SU-DHL-6 (cell line): ENCODE data around the gene GNS.
"Not testable (repeated sequence)": the region's sequence is repeated elsewhere in the genome, so short reads cannot be mapped to it uniquely, and the experiment has no call there.

Source experiments
- H2AFZ ChIP-seq: fragments of 200-600 bp; sonication (generic); 2 replicates; pipeline ENCODE4 v1.6.1; 2014; ENCODE audit warnings: low read depth, mild to moderate bottlenecking, moderate library complexity, mixed read lengths, antibody characterized with exemption, low read length; ENCODE audit not compliant: severe bottlenecking
- H3F3A ChIP-seq: fragments of 200-600 bp; shearing (Covaris generic); 2 replicates; pipeline ENCODE4 v1.6.0; 2016; ENCODE audit warnings: antibody characterized with exemption, mild to moderate bottlenecking; ENCODE audit not compliant: insufficient read depth
- H3K27ac ChIP-seq: fragments of 200-600 bp; sonication (generic); 2 replicates; pipeline ENCODE4 v1.5.1; 2016; ENCODE audit warnings: low read depth, mild to moderate bottlenecking, low read length, moderate library complexity, mixed read lengths
- H3K27me3 ChIP-seq: fragments of 200-600 bp; sonication (generic), shearing (Covaris generic); 2 replicates; pipeline ENCODE4 v1.6.0; 2014; ENCODE audit warnings: mild to moderate bottlenecking, low read length
- H3K36me3 ChIP-seq: fragments of 200-600 bp; sonication (generic); 2 replicates; pipeline ENCODE4 v1.6.1; 2014; ENCODE audit warnings: mild to moderate bottlenecking, low read length, mixed read lengths
- H3K4me2 ChIP-seq: fragments of 300-600, 200-600 bp; shearing (Covaris generic), sonication (generic); 2 replicates; pipeline ENCODE4 v1.6.0; 2014; ENCODE audit warnings: low read length, low read depth, mild to moderate bottlenecking; ENCODE audit not compliant: poor library complexity, severe bottlenecking
- H3K4me3 ChIP-seq: fragments of 200-600 bp; sonication (generic); 2 replicates; pipeline ENCODE4 v1.5.1; 2014; ENCODE audit warnings: antibody characterized with exemption, low read length, mild to moderate bottlenecking, mixed read lengths; ENCODE audit not compliant: insufficient read depth, poor library complexity, severe bottlenecking
- H3K79me2 ChIP-seq: fragments of 200-600 bp; sonication (generic); 2 replicates; pipeline ENCODE4 v1.6.1; 2014; ENCODE audit warnings: mild to moderate bottlenecking, low read length, moderate library complexity; ENCODE audit not compliant: insufficient read depth
- H3K9ac ChIP-seq: fragments of 200-600 bp; sonication (generic); 2 replicates; pipeline ENCODE4 v1.7.0; 2014; ENCODE audit warnings: mild to moderate bottlenecking, low read length
- H3K9me2 ChIP-seq: fragments of 200-600 bp; sonication (generic); replicated peaks from 2 replicates; pipeline ENCODE4 v1.6.1; 2014; ENCODE audit warnings: low read length; ENCODE audit not compliant: insufficient read depth
- H3K9me3 ChIP-seq: fragments of 200-600 bp; sonication (generic); 2 replicates; pipeline ENCODE4 v1.6.1; 2014; ENCODE audit warnings: low read length, mixed read lengths; ENCODE audit not compliant: insufficient read depth
- H4K20me1 ChIP-seq: fragments of 200-600 bp; sonication (generic); 2 replicates; pipeline ENCODE4 v1.6.1; 2014; ENCODE audit warnings: low read depth, mild to moderate bottlenecking, antibody characterized with exemption, low read length, moderate library complexity, mixed read lengths
- EZH2phosphoT487 ChIP-seq: fragments of 200-600 bp; sonication (generic), shearing (Covaris generic); conservative IDR thresholded peaks from 2 replicates; pipeline ENCODE4 v1.6.1; 2018; ENCODE audit warnings: mild to moderate bottlenecking, antibody characterized with exemption, low read length, moderate library complexity, mixed read lengths
- TF ChIP-seq, protein P1 (sequence below): fragments of 200-600 bp; sonication (generic); IDR thresholded peaks from one replicate; pipeline ENCODE4 v1.5.1; 2017; ENCODE audit warnings: antibody characterized with exemption, mild to moderate bottlenecking, low read length, moderate library complexity; ENCODE audit not compliant: insufficient read depth, poor library complexity, severe bottlenecking

The GNS gene

GRCh38 chr12:64780132-64780530, 20.9 kb upstream of the GNS start:
- H3K4me3 ChIP-seq = peak overlapping the region; percentile 53
- TF ChIP-seq, protein P1, sequence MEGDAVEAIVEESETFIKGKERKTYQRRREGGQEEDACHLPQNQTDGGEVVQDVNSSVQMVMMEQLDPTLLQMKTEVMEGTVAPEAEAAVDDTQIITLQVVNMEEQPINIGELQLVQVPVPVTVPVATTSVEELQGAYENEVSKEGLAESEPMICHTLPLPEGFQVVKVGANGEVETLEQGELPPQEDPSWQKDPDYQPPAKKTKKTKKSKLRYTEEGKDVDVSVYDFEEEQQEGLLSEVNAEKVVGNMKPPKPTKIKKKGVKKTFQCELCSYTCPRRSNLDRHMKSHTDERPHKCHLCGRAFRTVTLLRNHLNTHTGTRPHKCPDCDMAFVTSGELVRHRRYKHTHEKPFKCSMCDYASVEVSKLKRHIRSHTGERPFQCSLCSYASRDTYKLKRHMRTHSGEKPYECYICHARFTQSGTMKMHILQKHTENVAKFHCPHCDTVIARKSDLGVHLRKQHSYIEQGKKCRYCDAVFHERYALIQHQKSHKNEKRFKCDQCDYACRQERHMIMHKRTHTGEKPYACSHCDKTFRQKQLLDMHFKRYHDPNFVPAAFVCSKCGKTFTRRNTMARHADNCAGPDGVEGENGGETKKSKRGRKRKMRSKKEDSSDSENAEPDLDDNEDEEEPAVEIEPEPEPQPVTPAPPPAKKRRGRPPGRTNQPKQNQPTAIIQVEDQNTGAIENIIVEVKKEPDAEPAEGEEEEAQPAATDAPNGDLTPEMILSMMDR = no peak
- TF ChIP-seq EZH2phosphoT487 = no peak

GRCh38 chr12:64779354-64779974, 20.3 kb upstream of the GNS start:
- Histone ChIP-seq H3K79me2 (no peaks in the 10 kb centered on the region), H3F3A (peaks cover 10% of the 10 kb centered on the region; the same call in 1 of the 2 replicates), H3K27me3 (no peaks in the 10 kb centered on the region), H3K9me2 (no peaks in the 10 kb centered on the region), H3K27ac (no peak overlapping the region), H3K9me3 (no peaks in the 10 kb centered on the region; the same call in 1 of the 2 replicates), H4K20me1 (no peaks in the 10 kb centered on the region), H3K36me3 (no peaks in the 10 kb centered on the region), H2AFZ (no peak overlapping the region), H3K4me3 (no peak overlapping the region), H3K4me2 (no peak overlapping the region), H3K9ac (no peak overlapping the region)
- TF ChIP-seq EZH2phosphoT487 = no peak
- TF ChIP-seq, protein P1 = no peak

More at GRCh38 chr12:64780132-64780530, 20.9 kb upstream of the GNS start:
- Histone ChIP-seq H3K27ac (no peak overlapping the region), H4K20me1 (no peaks in the 10 kb centered on the region), H3K27me3 (no peaks in the 10 kb centered on the region), H3K9me2 (no peaks in the 10 kb centered on the region), H3K9ac (peak overlapping the region; percentile 53), H3K79me2 (no peaks in the 10 kb centered on the region), H3K36me3 (no peaks in the 10 kb centered on the region), H2AFZ (peak overlapping the region; percentile 65), H3F3A (peaks cover 10% of the 10 kb centered on the region; the same call in 1 of the 2 replicates), H3K4me2 (peak overlapping the region; percentile 50), H3K9me3 (no peaks in the 10 kb centered on the region; the same call in 1 of the 2 replicates)

- H3K9me2 ChIP-seq, H3K4me2 ChIP-seq, H3K9ac ChIP-seq, H3K36me3 ChIP-seq, H4K20me1 ChIP-seq, H3K27me3 ChIP-seq, H3K4me3 ChIP-seq, H2AFZ ChIP-seq, H3K27ac ChIP-seq, H3K79me2 ChIP-seq, H3F3A ChIP-seq, H3K9me3 ChIP-seq: not testable (repeated sequence)
These were observed 16.0 kb upstream of the GNS start for GRCh38 chr12:64775147-64775736.

GRCh38 chr12:64773386-64773785, 14.2 kb upstream of the GNS start:
- H3K27me3 ChIP-seq = no peaks in the 10 kb centered on the region
- H3K9ac ChIP-seq = no peak overlapping the region
- no peak overlapping the region for H2AFZ ChIP-seq
- H3K9me3 ChIP-seq = no peaks in the 10 kb centered on the region; the same call in 1 of the 2 replicates
- no peaks in the 10 kb centered on the region for H3K36me3 ChIP-seq
- H3K27ac ChIP-seq = no peak overlapping the region
- TF ChIP-seq, protein P1 = no peak
- TF ChIP-seq EZH2phosphoT487 = no peak
- H3F3A ChIP-seq = no peaks in the 10 kb centered on the region
- no peaks in the 10 kb centered on the region for H3K79me2 ChIP-seq
- no peaks in the 10 kb centered on the region for H4K20me1 ChIP-seq
- no peaks in the 10 kb centered on the region for H3K9me2 ChIP-seq
- no peak overlapping the region for H3K4me3 ChIP-seq
- H3K4me2 ChIP-seq = no peak overlapping the region
